ENCODE results near the gene PIP5K1C.
"Not testable (repeated sequence)": the region's sequence is repeated elsewhere in the genome, so short reads cannot be mapped to it uniquely, and the experiment has no call there.

PIP5K1C gene

DNA sequence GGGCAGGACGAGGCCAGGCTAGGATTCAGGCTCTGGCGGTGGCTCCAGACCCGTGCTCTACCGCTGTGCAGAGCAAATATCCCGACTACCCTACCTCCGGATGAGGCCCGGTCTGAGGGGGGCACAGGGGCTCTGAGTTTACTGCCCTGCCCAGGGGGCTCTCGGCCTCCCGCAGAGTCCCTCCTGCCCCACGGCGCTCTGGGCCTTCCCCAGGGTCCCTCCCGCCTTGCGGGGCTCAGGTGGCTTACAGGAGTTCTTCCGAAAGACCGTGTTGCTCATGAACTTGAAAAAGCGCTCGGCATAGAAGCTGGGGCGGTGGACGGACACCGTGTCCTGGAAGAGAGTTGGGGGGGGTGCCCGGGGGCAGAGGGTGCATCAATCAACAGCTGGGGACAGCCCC, 54.5 kb downstream of the PIP5K1C start:
- no peak for DNase-seq (ENCODE audit: low read depth in 2 of 2)

DNA sequence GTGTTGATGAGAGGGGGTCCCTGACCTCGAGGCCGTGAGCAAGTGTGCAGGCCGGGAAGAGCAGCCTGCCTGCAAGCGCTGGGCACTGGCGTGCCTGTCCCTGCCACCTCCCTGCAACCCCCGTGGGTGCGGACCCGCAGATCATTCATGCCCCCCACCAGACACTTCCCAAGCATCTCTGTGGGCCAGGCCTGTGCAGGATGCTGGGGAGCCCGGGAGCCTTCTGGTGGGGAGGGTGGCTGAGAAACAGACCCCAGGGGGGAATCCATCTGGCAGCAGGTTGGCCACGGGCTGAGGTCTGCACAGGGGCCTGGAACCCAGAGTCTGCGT, 55.2 kb downstream of the PIP5K1C start:
- no peak for DNase-seq (ENCODE audit: low read depth in 2 of 2)

DNA sequence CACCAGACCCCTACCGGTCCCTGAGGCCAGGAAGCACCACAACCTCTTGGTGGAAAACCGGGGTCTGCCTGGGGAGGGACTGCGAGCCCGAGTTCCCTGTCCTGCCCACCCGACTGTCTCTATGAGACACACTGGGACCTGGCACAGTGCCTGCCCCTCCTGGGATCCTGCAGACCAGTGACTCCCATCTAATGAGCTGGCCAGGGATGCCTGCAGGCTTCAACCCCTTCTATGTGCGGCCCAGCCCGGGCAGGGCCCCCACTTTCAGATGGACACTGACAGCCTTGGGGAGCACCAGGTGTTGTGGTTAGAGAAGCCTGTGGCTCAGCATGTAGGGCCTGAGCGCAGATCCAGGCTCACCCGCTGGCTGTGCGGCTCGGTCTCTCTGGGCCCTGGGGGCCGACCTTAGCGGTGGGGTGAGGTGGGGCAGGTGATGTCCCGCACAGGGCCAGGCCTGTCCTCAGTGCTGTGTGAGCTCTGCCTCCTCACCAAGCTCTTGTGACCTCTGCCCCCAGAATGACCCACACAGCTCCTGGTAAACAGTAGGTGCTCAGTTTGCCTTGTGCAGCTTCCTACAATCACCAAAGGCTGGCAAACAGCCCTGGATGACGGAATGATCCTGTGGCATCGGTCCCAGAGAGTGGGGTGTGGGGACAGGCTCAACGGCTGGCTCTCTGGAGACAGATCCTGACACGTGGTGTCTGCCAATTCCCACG, 55.8 kb downstream of the PIP5K1C start:
- DNase-seq (ENCODE audit: low read depth in 2 of 2), result no peak

DNA sequence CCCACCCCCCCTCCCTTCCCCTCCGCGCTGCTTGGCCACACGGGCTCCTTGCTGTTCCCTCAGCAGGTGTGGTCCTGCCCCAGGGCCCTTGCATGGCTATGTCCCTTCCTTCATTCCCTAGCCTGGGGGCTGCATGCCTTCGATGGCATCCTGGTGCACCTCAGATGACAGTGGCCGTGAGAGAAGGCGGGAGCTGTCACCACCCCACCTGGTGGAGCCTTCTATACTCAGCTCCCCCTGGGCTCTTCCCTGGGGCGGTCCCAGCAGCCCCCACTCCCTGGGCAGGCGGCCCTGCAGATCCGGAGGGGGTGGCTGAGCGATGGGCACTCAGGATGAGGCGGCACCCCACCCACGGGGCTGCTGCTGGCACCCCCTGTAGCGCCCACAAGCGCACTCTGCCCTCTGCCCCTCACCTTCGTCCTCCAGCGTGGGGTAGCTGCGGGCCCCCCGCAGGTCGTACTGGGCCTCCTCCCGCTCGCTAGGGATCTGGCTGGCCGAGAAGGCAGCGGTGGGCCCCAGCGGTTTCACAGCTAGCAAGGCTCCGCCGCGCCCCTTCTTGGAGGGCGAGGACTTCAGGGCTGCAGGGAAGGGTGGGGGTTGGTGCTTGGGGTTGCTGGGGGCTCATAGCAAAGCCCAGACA, 56.5 kb downstream of the PIP5K1C start:
- DNase-seq (ENCODE audit: low read depth in 2 of 2), result no peak

DNA sequence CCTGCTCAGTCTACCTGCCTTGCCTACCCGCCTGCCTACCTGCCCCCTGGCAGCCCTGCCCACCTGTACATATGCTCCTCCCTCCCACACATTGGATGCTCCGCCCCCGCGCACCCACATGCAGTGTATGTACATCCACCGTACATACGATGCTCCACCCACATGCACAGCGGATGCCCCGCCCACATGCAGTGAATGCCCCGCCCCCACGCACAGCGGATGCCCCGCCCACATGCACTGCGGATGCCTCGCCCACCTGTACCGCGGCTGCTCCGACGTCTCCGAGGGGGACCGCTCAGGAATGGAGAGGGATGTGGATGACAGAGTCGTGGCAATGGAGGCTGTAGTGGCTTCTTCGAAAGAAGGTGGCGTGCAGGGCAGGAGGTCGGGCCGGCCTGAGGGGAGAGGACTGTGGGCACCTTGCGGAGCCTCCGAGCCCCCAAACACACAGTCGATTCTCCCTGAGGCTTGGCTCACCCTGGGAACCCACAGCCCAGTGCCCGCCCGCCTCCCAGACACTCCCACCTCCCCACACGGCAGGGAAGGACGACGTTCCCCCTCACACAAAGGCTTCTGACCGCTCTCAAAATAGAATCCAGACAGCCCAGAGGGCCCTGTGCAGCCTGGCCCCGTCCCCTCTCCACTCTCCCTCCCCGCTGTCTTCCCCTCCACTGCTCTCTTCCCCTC, 57.1 kb downstream of the PIP5K1C start:
- DNase-seq (ENCODE audit: low read depth in 2 of 2), result no peak

DNA sequence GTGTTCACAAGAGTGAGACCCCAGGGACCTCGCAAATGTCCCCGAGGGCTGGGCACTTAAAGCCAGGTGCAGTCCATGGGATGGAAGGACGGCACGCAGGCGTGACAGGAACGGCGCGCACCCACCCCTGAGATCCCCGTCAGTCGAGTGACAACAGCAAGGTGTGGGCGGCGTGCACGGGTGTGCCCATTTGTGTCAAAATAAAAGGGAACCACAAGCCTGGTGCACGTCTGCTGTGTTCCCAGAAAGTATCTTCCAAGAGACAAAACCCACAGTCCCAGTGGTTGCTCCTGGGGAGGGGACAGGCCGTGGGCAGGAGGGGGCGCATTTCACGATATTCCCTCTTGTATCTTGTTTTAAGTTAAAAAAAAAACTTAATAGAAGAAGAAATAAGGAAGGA, 58.0 kb downstream of the PIP5K1C start:
- DNase-seq (ENCODE audit: low read depth in 2 of 2), result no peak

DNA sequence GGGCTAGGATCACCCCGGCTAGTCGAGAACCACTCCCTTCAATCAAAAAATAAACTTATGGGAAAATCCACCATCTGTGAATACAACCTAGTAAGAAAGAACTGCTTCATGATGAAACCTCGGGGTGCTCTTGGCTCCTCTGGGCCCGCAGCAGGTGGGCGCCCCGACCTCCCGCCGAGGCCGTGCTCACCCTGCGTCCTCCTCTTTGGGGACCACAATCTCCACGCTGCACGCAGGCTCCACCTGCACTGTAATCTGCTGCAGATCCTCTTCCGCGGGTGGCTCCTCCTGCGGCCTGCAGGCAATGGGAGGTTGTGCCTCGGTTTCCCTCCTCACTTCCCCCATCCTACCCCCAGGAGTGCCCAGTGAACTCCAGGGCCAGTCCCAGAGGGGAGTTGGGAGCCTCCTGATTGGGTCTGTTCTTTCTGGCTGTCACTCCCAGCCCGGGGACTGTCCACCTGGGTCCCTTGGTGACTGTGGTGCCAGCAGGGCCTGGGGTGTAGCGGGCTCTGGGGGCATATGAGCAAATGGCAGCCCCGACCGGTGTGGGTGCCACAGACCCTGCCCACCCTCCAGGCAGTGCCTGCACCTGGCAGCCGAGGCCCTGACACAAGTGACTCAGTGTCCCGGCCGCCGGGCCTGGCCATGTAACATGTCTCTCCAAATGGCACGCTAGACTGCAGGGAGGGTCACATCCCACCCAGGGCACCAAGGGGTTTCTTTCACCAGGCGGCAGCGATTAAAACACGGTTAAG, 58.6 kb downstream of the PIP5K1C start:
- DNase-seq (ENCODE audit: low read depth in 2 of 2), result no peak

DNA sequence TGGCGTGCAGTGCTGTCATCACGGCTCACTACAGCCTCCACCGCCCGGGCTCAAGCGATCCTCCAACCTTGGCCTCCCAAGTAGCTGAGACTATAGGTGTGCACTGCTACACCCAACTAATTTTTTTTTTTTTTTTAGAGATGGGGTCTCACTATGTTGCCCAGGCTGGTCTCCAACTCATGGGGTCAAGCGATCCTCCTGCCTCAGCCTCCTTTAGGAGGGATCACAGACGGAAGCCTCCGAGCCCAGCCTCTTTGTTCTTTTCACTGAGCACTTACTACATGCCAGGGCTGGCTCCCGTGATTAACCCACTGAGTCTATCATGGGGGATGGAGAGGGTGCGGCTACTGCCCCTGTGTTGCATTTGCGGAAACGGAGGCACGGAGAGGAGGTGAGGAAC, 60.8 kb downstream of the PIP5K1C start:
- DNase-seq (ENCODE audit: low read depth in 2 of 2), result no peak

DNA sequence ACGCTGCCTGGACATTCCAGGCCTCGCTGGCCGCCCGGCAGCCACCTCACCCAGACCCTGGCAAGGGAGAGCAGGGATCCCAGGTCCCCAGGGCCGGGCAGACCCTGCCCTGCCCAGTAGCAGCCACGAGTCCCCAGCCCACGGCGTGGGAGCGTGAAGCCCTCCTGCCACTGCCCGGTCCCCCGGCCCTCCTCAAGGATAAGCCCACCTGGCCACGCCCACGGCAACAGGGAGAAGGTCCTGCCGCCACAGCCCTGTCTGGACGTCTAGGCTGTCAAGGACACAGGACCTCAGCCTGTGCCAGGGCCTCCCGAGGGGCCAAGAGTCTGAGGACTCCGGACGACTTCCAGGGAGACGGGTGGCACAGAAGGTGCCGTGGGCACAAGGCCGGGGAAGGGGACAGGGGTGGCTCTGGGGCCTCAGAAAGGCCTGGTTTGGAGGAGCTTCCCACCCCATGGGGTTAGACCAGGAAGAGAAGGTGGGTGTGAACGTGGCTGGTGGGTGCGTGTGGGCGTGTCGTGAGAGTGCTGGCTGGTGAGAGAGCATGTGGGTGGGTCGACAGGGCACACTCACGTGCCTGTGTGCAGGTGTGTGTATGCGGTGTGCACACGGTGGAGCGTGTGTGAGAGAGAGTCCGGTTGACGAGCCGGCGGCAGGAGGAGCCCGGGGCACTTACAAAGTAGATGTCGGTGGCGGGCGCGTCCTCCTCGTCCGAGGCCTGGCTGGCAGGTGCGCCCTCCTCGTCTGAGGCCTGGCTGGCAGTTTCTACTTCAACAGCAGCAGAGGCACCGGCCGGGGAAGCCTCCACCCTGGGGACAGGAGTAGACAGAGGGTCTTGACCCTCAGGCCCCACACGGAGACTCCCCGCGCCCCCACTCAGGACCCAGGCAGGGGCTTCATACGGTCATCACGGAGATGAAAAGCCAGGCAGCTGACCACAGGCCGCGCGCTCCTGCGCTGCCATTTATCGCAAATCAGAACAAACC, 61.8 kb downstream of the PIP5K1C start:
- DNase-seq (ENCODE audit: low read depth in 2 of 2), result no peak

DNA sequence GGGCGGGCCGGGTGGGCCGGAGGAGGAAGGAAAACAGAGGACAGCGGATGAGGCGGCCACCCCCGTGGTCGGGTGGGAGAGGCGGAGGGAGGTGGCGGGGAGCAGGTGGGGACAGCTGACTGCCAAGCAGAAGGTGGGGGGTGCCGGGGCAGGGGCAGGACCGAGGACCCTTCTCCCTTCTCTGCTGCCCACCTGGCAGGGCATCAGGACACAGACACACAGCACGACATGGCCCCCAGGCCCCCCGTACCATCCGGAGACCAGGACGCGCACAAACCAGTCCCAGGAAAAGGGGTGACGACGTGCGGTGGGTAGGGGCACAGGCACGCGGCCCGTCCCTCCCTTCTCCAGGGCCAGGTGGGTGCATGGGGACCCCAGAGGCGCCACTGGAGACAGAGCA, 62.6 kb downstream of the PIP5K1C start:
- DNase-seq (ENCODE audit: low read depth in 2 of 2), result no peak

DNA sequence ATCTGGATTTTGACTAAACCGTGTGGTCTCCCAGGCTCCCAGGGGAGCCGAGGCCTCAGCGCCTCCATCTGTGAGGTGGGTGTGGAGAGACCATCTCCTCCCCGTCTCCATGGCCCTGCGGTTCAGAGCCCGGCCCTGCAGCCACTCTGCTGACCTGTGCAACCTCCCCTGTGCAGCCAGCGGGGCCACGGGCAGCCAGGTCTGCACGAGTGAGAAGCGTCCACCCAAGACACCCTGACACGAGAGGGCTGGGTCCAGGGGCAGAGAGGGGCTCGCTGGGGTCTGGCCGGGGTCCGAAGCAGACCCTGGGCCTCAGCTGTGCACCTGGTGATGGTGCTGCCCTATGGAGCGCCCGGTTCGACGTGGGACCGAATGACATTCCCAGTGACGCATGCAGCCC, 63.3 kb downstream of the PIP5K1C start:
- no peak for DNase-seq (ENCODE audit: low read depth in 2 of 2)

DNA sequence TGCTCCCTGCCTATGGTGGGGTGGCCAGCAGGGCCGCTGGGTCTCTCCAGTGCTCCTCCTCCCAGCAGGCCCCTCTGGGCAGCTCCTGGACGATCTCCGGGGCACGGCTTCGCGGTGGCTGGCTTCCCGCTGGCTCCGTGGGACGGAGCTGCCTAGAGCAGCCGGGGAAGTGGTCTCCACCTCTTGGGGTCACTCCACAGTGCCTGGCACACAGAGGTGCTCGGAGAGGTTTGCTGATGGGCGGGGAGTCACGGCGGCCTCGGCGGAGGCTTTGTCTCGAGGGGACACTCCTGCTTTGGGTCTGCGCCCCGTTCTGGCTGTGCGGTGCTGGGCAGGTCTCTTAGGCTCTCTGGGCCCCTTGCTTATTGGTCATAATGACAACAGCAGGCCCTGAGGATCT, 63.8 kb downstream of the PIP5K1C start:
- DNase-seq (ENCODE audit: low read depth in 2 of 2), result no peak

DNA sequence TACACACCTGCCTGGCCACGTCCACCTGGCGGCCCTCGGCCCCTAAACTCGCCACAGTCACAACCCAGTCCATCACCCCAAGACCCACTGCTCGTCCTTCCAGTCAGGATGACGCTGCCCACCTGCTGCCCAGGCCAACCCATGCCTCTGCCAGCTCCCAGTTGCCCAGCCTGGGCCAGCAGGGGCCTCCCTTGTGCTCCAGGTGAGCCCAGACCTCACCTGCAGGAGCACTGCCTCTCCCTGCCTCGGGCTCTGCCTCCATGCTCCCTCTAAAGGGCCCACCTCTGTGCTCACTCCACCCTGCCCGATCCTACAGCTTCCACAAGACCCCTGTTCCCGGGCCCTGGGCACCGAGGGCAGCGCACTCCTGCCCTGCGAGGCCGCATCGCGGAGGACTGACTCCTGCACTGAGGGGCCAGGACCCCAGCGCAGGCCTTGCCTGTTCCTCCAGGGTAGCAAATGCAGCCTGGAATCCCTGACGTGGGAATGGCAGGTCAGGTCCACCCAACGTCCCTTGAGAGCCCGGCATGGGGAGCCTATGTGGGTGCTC, 65.7 kb downstream of the PIP5K1C start:
- no peak for DNase-seq (ENCODE audit: low read depth in 2 of 2)

DNA sequence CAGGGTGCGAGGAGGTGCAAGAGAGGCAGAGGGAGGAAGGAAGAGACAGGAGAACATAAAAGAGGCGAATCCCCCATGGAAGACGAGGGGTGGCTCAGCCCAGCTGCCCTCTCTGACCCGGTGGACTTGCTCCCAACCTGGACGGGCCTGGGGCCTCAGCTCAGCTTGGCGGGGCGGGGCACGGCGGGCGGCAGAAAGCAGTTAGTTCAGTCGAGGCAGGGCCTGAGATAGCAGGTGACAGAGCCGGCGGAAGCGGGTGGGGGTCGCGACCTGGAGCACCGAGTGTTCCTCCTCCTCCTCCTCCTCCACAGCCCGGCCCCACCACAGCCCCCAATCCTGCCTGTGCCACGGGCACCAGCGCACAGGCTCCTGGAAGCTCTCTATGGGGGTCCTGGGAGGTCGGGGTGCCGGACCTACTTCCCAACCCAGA, 66.7 kb downstream of the PIP5K1C start:
- no peak for DNase-seq (ENCODE audit: low read depth in 2 of 2)

DNA sequence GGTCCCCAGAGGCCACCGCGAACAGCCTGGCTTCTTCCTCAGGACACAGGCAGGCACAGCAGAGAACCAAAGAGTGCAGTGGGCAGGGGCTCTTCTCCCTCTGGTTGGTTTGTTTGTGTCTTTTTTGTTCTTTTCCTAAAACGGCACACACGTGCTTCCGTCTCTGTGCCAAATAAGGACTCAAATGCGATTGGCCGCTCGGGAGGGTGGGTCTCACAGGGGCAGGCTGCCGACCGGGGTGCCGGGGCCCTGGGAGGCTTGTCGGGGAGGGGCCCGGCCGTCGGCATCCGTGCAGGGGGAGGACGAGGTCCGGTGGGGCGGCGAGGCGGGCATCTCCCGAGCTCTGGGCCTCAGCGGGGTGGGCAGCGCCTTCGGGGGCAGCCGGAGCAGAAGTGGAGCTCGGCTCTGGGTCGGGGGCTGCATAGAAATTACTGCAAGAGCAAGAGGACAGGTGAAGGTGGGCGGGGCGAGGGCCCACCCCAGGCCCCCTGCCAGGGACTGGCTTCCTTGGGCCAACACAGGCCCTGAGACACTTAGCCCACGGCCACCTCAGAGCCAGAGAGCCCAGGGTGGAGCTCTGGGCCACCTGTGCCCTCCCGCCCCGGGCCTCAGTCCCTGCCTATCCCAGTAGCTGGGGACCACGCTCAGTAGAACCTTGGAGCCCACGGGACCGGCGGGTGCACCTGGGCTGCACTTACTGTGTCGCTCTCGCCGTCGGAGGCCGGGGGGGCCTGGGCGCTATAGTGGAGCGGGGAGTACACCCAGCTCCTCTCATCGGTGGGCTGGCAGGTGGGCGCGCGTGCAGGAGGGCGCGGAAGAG, 67.3 kb downstream of the PIP5K1C start:
- DNase-seq (ENCODE audit: low read depth in 2 of 2), result no peak

DNA sequence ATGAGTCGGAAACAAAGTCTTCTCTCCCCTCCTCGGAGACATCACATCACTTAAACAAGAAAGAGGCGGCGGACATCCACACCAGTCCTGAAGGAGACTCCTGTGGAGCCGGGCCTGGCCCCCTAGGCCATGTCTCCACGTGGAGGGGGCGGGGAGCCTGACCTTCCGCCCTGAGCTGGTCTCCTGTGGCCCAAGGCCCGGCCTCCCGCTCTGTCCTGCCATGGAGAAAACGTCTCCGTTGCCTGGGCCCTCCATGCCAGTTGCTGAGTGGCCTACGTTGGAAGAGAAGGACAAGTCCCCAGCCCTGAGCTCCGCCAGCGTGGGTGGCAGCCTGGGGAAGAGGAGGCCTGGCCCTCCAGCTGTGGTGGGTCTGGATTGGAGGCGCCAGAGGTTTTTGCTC, 68.2 kb downstream of the PIP5K1C start:
- DNase-seq (ENCODE audit: low read depth in 2 of 2), result no peak

DNA sequence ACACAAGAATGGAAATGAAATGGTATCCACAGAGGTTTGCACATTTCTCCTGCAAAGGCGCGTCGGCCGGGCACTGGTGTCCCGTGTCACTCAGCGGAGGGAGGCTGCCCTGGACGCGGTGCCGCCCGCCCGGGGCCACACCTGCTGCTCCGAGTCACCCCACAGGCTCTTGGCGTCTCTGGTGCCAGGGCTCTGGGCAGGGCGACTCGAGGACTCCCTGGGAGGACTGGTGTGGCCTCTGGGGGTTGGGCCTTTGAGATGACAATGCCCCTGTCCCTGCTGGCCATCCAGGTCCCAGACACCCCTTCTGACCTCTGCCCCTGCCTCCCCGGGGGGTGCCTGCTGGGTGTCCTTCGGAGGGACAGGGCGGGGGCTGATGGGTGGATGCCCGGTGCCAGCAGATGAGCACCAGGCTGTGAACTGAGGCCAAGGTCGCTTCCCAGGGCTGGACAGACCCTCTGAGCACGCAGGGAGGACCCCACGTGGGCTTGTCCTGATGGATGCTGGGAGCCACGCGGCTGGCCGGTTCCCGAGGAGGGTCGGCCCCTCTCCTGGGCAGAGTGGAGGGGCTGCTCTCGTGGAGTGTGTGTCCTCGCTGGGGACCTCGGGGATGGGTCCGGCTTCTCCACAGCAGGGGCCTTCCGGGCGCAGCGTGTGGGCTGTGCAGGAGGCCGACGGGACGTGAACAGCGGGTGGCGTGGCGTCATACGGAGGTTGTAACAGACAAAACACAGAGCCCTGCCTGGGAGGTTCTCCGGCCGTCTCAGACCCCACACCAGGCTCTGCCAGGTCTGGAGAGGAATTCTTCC, 69.0 kb downstream of the PIP5K1C start:
- no peak for DNase-seq (ENCODE audit: low read depth in 2 of 2)

DNA sequence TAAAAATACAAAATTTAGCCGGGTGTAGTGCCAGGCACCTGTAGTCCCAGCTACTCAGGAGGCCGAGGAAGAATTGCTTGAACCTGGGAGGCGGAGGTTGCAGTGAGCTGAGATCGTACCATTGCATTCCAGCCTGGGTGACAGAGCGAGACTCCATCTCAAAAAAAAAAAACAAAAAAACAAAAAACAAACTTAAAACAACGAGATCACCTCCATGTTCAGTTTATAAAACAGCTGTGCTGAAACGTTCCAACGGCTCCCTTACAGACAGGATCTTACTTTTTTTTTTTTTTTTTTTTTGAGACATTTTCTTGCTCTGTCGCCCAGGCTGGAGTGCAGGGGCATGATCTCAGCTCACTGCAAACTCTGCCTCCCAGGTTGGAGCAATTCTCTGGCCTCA, 71.5 kb downstream of the PIP5K1C start:
- DNase-seq (ENCODE audit: low read depth in 2 of 2), result not testable (repeated sequence)

DNA sequence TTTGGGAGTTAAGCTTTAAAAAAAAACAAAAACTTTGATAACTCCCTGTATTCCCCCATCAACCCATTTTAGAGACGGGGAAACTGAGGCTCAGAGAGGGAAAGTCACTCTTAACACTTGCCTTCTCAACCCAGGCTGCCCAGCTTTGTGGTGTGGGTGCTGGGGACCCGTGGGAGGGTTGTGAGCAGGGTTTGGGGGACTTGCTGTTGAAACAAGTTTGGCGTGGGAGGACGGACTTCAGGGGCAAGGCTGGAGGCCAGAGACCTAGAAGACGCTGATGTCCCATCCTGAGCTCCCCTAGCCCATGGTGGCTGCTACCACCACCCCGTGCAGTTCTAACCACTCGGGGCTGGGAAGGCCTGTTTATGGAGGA, 72.9 kb downstream of the PIP5K1C start:
- DNase-seq (ENCODE audit: low read depth in 2 of 2), result no peak

All from stimulated activated CD4-positive, alpha-beta T cell treated with anti-CD3 and anti-CD28 coated beads, Interleukin-12 subunit alpha, Interleukin-12 subunit beta, amount 100 ng/mL, for 24 hours (primary cell).